HFF-Myc (cell line): ENCODE measurements around the gene CHN1.

ENCODE experiments used
- DNase-seq: peaks from one replicate; pipeline ENCODE4 v3.0.0-alpha.2; 2011; ENCODE audit warnings: low read depth; ENCODE audit errors: extremely low read depth
- H3K4me3 ChIP-seq: replicated peaks from 2 replicates; pipeline ENCODE4 v1.5.1; 2011; ENCODE audit warnings: low read depth, mild to moderate bottlenecking, control low read depth, low read length
- CTCF ChIP-seq: IDR thresholded peaks from 2 replicates; pipeline ENCODE4 v1.5.1; 2012; ENCODE audit warnings: mild to moderate bottlenecking, low read depth, low read length, control low read depth; ENCODE audit errors: missing control alignments

The CHN1 gene

GRCh38 chr2:175004980-175005732, at the start of gene CHN1:
TSS of gene CHN1 (minus strand) at chr2:175005381. CDS start at chr2:175004912, 469 bp downstream.
- no peak for TF ChIP-seq CTCF
- DNase-seq, result no peak
- H3K4me3 ChIP-seq, result peak within 1 kb of the TSS; percentile 69

GRCh38 chr2:175054340-175054739, 49.2 kb upstream of the CHN1 start:
- TF ChIP-seq CTCF, result no peak
- no peak overlapping the region for H3K4me3 ChIP-seq
- no peak for DNase-seq

- no peak for TF ChIP-seq CTCF
- no peak for DNase-seq
- H3K4me3 ChIP-seq, result no peak overlapping the region
Measured at GRCh38 chr2:175049661-175050060, 44.5 kb upstream of the CHN1 start.

- DNase-seq, result no peak
- H3K4me3 ChIP-seq, result no peak overlapping the region
- no peak for TF ChIP-seq CTCF
Measured at GRCh38 chr2:175048275-175048674, 43.1 kb upstream of the CHN1 start.

- no peak for DNase-seq
- no peak overlapping the region for H3K4me3 ChIP-seq
- no peak for TF ChIP-seq CTCF
Measured at GRCh38 chr2:175039490-175039889, 34.3 kb upstream of the CHN1 start.

GRCh38 chr2:175039031-175039430, 33.9 kb upstream of the CHN1 start:
- H3K4me3 ChIP-seq, result no peak overlapping the region
- no peak for TF ChIP-seq CTCF
- DNase-seq, result no peak

- TF ChIP-seq CTCF, result no peak
- H3K4me3 ChIP-seq, result no peak overlapping the region
- no peak for DNase-seq
Measured at GRCh38 chr2:175037941-175038340, 32.8 kb upstream of the CHN1 start.
